A673 (cell line): ENCODE results near the gene LUC7L2. TPM values are rescaled to one million over a fixed set of nuclear protein-coding genes. Genes with fewer than 3 reads are reported as not detected.

Source experiments
- BruUV-seq: library from RNA; stranded (reverse); fragments of 400-500 nt; replicated peaks from 2 replicates; lab custom pipeline; 2021; lab: Mats Ljungman, UMichigan
- CTCF ChIA-PET: fragments of 300-600 bp; sonication (Branson Sonifier 250); formaldehyde crosslinking; loops from one replicate; lab custom pipeline; 2022; ENCODE audit warnings: antibody characterized with exemption; lab: Charles Lee
- POLR2A ChIA-PET: fragments of 300-600 bp; sonication (Branson Sonifier 250); formaldehyde crosslinking; loops from one replicate; lab custom pipeline; 2022; ENCODE audit warnings: antibody characterized with exemption; ENCODE audit not compliant: low non-redundant PET; lab: Charles Lee
- DNase-seq: peaks from one replicate; pipeline ENCODE4 v3.0.0-alpha.2; 2015; ENCODE audit warnings: low spot score
- H3K27ac ChIP-seq: fragments of 200-600 bp; sonication (generic); 2 replicates; pipeline ENCODE4 v1.5.1; 2016; ENCODE audit warnings: mixed run types, low read depth, mild to moderate bottlenecking, mixed read lengths, antibody characterized with exemption, low read length; ENCODE audit not compliant: poor library complexity, severe bottlenecking
- H3K27me3 ChIP-seq: fragments of 200-600 bp; sonication (generic); replicated peaks from 2 replicates; pipeline ENCODE4 v1.6.1; 2017; ENCODE audit warnings: mixed run types, low read depth, mild to moderate bottlenecking, mixed read lengths, antibody characterized with exemption, low read length; ENCODE audit not compliant: insufficient read depth, poor library complexity
- H3K36me3 ChIP-seq: fragments of 200-600 bp; sonication (generic); 2 replicates; pipeline ENCODE4 v1.6.1; 2016; ENCODE audit warnings: mixed run types, mild to moderate bottlenecking, mixed read lengths, antibody characterized with exemption, low read length; ENCODE audit not compliant: insufficient read depth, poor library complexity, severe bottlenecking
- H3K4me1 ChIP-seq: fragments of 200-600 bp; sonication (generic); 2 replicates; pipeline ENCODE4 v1.6.1; 2017; ENCODE audit warnings: mixed run types, mild to moderate bottlenecking, mixed read lengths, antibody characterized with exemption, low read length; ENCODE audit not compliant: insufficient read depth, poor library complexity, severe bottlenecking
- H3K4me3 ChIP-seq: fragments of 200-600 bp; sonication (generic); 2 replicates; pipeline ENCODE4 v1.5.1; 2016; ENCODE audit warnings: low read depth, mixed run types, mild to moderate bottlenecking, mixed read lengths, low read length; ENCODE audit not compliant: poor library complexity, severe bottlenecking
- H3K9me3 ChIP-seq: fragments of 200-600 bp; sonication (generic); 2 replicates; pipeline ENCODE4 v1.6.1; 2016; ENCODE audit warnings: mixed run types, low read depth, mild to moderate bottlenecking, mixed read lengths, antibody characterized with exemption, low read length; ENCODE audit not compliant: poor library complexity, severe bottlenecking
- CTCF ChIP-seq: fragments of 300-800, 200-600 bp; sonication (generic); conservative IDR thresholded peaks from 2 replicates; pipeline ENCODE4 v1.5.1; 2017; ENCODE audit warnings: low read depth, mild to moderate bottlenecking, antibody characterized with exemption, low read length, moderate library complexity, mixed read lengths
- EZH2 ChIP-seq: fragments of 200-600 bp; sonication (generic); IDR thresholded peaks from 2 replicates; pipeline ENCODE4 v1.6.1; 2017; ENCODE audit warnings: borderline replicate concordance, low read depth, mild to moderate bottlenecking, mixed read lengths, antibody characterized with exemption, low read length; ENCODE audit not compliant: poor library complexity, severe bottlenecking
- intact Hi-C: fragments of 100-400 bp; cut with micrococcal nuclease; formaldehyde crosslinking; loops from one replicate; pipeline ENCODE4 v1.10.0; 2022; ENCODE audit not compliant: unreplicated experiment
- total RNA-seq: library from RNA; stranded (reverse); gene quantifications from 2 replicates; pipeline ENCODE4 v1.2.3, GENCODE V29; 2021

The LUC7L2 gene
- total RNA-seq, 1 experiment from 2014 or later, result 107 TPM

GRCh38 chr7:139430443-139430842 lies 70.7 kb downstream of the LUC7L2 start:
- H3K27me3 ChIP-seq, result no peaks in the 10 kb centered on the region
- no peak overlapping the region for H3K4me3 ChIP-seq
- no peak for TF ChIP-seq CTCF
- H3K27ac ChIP-seq, result no peak overlapping the region
- no TSS peak for BruUV-seq
- no peaks in the 10 kb centered on the region for H3K9me3 ChIP-seq
- no peaks in the 10 kb centered on the region for H3K4me1 ChIP-seq
- intact Hi-C loops, result loop anchor here (5.0 kb wide), 1 partner anchor 572 kb away; no protein-coding TSS in a partner anchor
- ChIA-PET CTCF (no interaction called here), POLR2A (no interaction called here)
- no peak for DNase-seq
- H3K36me3 ChIP-seq, result peaks cover 3% of the 10 kb centered on the region

- Histone ChIP-seq H3K27me3 (no peaks in the 10 kb centered on the region), H3K27ac (no peak overlapping the region), H3K9me3 (no peaks in the 10 kb centered on the region), H3K4me1 (no peaks in the 10 kb centered on the region), H3K4me3 (no peak overlapping the region), H3K36me3 (peaks cover 3% of the 10 kb centered on the region)
- POLR2A ChIA-PET, result no interaction called here
- intact Hi-C loops, result loop anchor here (5.0 kb wide), 1 partner anchor 571 kb away; no protein-coding TSS in a partner anchor
- no TSS peak for BruUV-seq
- CTCF ChIA-PET, result no interaction called here
- TF ChIP-seq CTCF (no peak), EZH2 (no peak)
- DNase-seq, result no peak
These were observed 71.3 kb downstream of the LUC7L2 start for GRCh38 chr7:139431010-139431409.

GRCh38 chr7:139431459-139431858 lies 71.8 kb downstream of the LUC7L2 start:
- Histone ChIP-seq H3K4me3 (no peak overlapping the region), H3K36me3 (peaks cover 3% of the 10 kb centered on the region), H3K27me3 (no peaks in the 10 kb centered on the region), H3K9me3 (no peaks in the 10 kb centered on the region), H3K4me1 (no peaks in the 10 kb centered on the region), H3K27ac (no peak overlapping the region)
- TF ChIP-seq EZH2 (no peak), CTCF (no peak)
- DNase-seq, result no peak
- POLR2A ChIA-PET, result no interaction called here
- intact Hi-C loops, result loop anchor here (5.0 kb wide), 1 partner anchor 571 kb away; no protein-coding TSS in a partner anchor
- BruUV-seq, result no TSS peak
- CTCF ChIA-PET, result no interaction called here
